Trophoblast cell (in vitro differentiated cells and primary cell): ENCODE data around the gene ZNF324.

Experiments
- DNase-seq, 2 donors: peaks; one replicate each; pipeline ENCODE4 v3.0.0-alpha.2; 2016
- H2AFZ ChIP-seq: 2 replicates; pipeline ENCODE4 v1.6.1; 2013; ENCODE audit warnings: low read length, moderate library complexity, mild to moderate bottlenecking; ENCODE audit not compliant: insufficient read depth, poor library complexity
- H2AK5ac ChIP-seq: 2 replicates; pipeline ENCODE4 v1.6.1; 2013; ENCODE audit warnings: mild to moderate bottlenecking, low read length
- H2BK120ac ChIP-seq: 2 replicates; pipeline ENCODE4 v1.6.1; 2013; ENCODE audit warnings: low read length, mild to moderate bottlenecking, moderate library complexity; ENCODE audit not compliant: insufficient read depth, poor library complexity
- H2BK12ac ChIP-seq: 2 replicates; pipeline ENCODE4 v1.6.1; 2013; ENCODE audit warnings: mild to moderate bottlenecking, low read length, moderate library complexity
- H2BK5ac ChIP-seq: 2 replicates; pipeline ENCODE4 v1.6.1; 2013; ENCODE audit warnings: low read length, low read depth, moderate library complexity, mild to moderate bottlenecking; ENCODE audit not compliant: poor library complexity
- H3K14ac ChIP-seq: 2 replicates; pipeline ENCODE4 v1.6.1; 2013; ENCODE audit warnings: mild to moderate bottlenecking, low read length
- H3K18ac ChIP-seq: 2 replicates; pipeline ENCODE4 v1.6.1; 2013; ENCODE audit warnings: mild to moderate bottlenecking, low read length
- H3K23ac ChIP-seq: 2 replicates; pipeline ENCODE4 v1.6.1; 2013; ENCODE audit warnings: low read length
- H3K27ac ChIP-seq: 2 replicates; pipeline ENCODE4 v1.5.1; 2013; ENCODE audit warnings: low read depth, mild to moderate bottlenecking, inconsistent platforms, low read length, moderate library complexity
- H3K27me3 ChIP-seq: 2 replicates; pipeline ENCODE4 v1.6.1; 2013; ENCODE audit warnings: inconsistent platforms, mild to moderate bottlenecking, low read length, moderate library complexity; ENCODE audit not compliant: insufficient read depth
- H3K36me3 ChIP-seq, 2 experiments: 1 replicate in 1 of 2; 2 replicates in 1 of 2; pipeline ENCODE4 v1.6.1; 2013; ENCODE audit warnings: low read length in 2 of 2, mild to moderate bottlenecking in 2 of 2, moderate library complexity in 1 of 2; ENCODE audit not compliant: insufficient read depth in 2 of 2, control insufficient read depth in 1 of 2
- H3K4ac ChIP-seq: 2 replicates; pipeline ENCODE4 v1.6.1; 2013; ENCODE audit warnings: low read depth, mild to moderate bottlenecking, low read length, moderate library complexity
- H3K4me1 ChIP-seq, 2 experiments: 1 replicate in 1 of 2; 2 replicates in 1 of 2; pipeline ENCODE4 v1.6.1; 2013; ENCODE audit warnings: low read length in 2 of 2, mild to moderate bottlenecking in 2 of 2, moderate library complexity in 1 of 2; ENCODE audit not compliant: insufficient read depth in 2 of 2, control insufficient read depth in 1 of 2
- H3K4me2 ChIP-seq: 2 replicates; pipeline ENCODE4 v1.6.1; 2013; ENCODE audit warnings: inconsistent platforms, mild to moderate bottlenecking, low read length, moderate library complexity
- H3K4me3 ChIP-seq: 2 replicates; pipeline ENCODE4 v1.5.1; 2013; ENCODE audit warnings: mild to moderate bottlenecking, low read depth, low read length, inconsistent platforms
- H3K79me1 ChIP-seq: one replicate; pipeline ENCODE4 v1.6.1; 2013; ENCODE audit warnings: low read length
- H3K79me2 ChIP-seq: 2 replicates; pipeline ENCODE4 v1.6.1; 2013; ENCODE audit warnings: low read length, mild to moderate bottlenecking; ENCODE audit not compliant: control insufficient read depth, insufficient read depth, poor library complexity
- H3K9ac ChIP-seq: 2 replicates; pipeline ENCODE4 v1.6.1; 2013; ENCODE audit warnings: mild to moderate bottlenecking, low read length
- H3K9me3 ChIP-seq: 2 replicates; pipeline ENCODE4 v1.6.1; 2013; ENCODE audit warnings: low read depth, mild to moderate bottlenecking, control low read depth, inconsistent platforms, low read length; ENCODE audit not compliant: insufficient read depth
- H4K12ac ChIP-seq: 2 replicates; pipeline ENCODE4 v1.6.1; 2013; ENCODE audit warnings: low read depth, mild to moderate bottlenecking, low read length, moderate library complexity
- H4K8ac ChIP-seq: 2 replicates; pipeline ENCODE4 v1.6.1; 2013; ENCODE audit warnings: low read depth, mild to moderate bottlenecking, low read length, moderate library complexity
- H4K91ac ChIP-seq: one replicate; pipeline ENCODE4 v1.6.1; 2013; ENCODE audit warnings: low read depth, mild to moderate bottlenecking, low read length, moderate library complexity
- WGBS: extraction: QIAGEN DNeasy Blood & Tissue Kit; methylation state at CpG from one replicate; pipeline ENCODE4 v1.1.7; 2013; ENCODE audit warnings: missing lambda C conversion rate; ENCODE audit not compliant: insufficient read length, insufficient coverage; ENCODE audit errors: extremely low coverage; 5-methylcytosine and 5-hydroxymethylcytosine counted together

ZNF324 gene

DNA sequence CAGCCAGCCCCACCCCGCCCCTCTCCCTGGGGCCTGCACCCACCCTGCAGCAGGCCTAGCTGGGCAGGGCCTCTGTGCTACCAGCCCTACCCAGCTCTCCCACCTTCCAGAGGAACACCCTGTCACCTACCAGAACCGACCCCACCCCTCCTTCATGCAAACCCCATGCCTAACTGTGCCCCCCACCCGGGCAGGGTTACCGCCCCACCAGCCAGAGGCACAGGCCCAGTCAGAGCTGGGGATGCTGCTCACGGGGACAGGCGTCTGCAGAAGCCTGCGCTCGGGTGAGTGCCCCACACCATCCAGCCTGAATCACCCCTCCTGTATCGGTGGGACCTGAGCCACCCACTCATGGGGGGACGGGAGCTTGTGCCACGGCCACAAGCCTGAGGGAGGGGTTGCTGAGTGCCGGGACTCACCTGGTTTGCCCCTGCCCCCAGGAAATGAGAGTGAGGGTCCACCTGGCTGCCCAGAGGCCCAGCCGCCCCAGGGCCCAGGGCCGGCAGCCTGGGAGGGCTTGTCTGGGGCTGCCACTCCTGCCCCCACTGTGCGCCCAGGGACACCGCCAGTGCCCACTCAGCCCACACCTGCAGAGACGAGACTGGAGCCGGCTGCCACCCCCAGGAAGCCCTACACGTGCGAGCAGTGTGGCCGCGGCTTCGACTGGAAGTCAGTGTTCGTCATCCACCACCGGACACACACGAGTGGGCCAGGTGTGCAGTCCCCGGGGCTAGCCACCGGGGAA is 13.0 kb downstream of the ZNF324 start:
- Histone ChIP-seq H3K27me3 (no peaks in the 10 kb centered on the region), H3K79me1 (peaks cover 11% of the 10 kb centered on the region)
- WGBS, result no CpG with 5 or more reads among the region's 28 CpGs

DNA sequence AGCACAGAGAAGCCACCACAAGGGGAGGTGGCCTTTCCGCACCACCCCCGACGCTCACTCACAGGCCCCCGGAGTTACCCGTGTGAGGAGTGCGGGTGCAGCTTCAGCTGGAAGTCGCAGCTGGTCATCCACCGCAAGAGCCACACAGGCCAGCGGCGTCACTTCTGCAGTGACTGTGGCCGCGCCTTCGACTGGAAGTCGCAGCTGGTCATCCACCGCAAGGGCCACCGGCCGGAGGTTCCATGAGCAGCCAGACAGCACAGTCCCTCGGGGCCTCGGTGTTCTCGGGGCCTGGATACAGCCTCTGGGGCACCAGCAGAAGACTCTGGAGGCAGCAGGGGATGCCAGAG is 13.6 kb downstream of the ZNF324 start:
- Histone ChIP-seq H2BK5ac (no peak overlapping the region), H3K27me3 (no peaks in the 10 kb centered on the region), H2BK120ac (no peak overlapping the region), H3K27ac (no peak overlapping the region), H2AFZ (no peak overlapping the region), H2BK12ac (no peak overlapping the region), H3K4ac (no peak overlapping the region), H4K8ac (no peak overlapping the region), H3K79me1 (peaks cover 9% of the 10 kb centered on the region), H3K9ac (no peak overlapping the region), H3K36me3 (peaks cover 13 to 15% of the 10 kb centered on the region in 2 experiments), H3K4me2 (no peak overlapping the region), H3K4me3 (no peak overlapping the region), H3K14ac (no peak overlapping the region), H2AK5ac (no peak overlapping the region), H4K12ac (no peak overlapping the region), H3K79me2 (peaks cover 3% of the 10 kb centered on the region), H4K91ac (no peak overlapping the region), H3K23ac (no peak overlapping the region), H3K4me1 (peaks cover 5 to 7% of the 10 kb centered on the region in 2 experiments), H3K18ac (no peak overlapping the region), H3K9me3 (no peaks in the 10 kb centered on the region)
- no peak for DNase-seq
- no CpG with 5 or more reads among the region's 20 CpGs for WGBS

More for the DNA sequence above, 13.0 kb downstream of the ZNF324 start:
- H4K8ac ChIP-seq, result no peak overlapping the region
- H3K4me2 ChIP-seq, result no peak overlapping the region
- no peak overlapping the region for H3K27ac ChIP-seq
- H4K12ac ChIP-seq, result no peak overlapping the region
- peaks cover 13 to 15% of the 10 kb centered on the region in 2 experiments for H3K36me3 ChIP-seq
- H2BK5ac ChIP-seq, result no peak overlapping the region
- no peak overlapping the region for H3K18ac ChIP-seq
- no peak for DNase-seq
- H2BK12ac ChIP-seq, result no peak overlapping the region
- H3K4ac ChIP-seq, result no peak overlapping the region
- no peak overlapping the region for H3K9ac ChIP-seq
- H2AFZ ChIP-seq, result no peak overlapping the region
- no peak overlapping the region for H3K14ac ChIP-seq
- H2BK120ac ChIP-seq, result no peak overlapping the region
- H3K23ac ChIP-seq, result no peak overlapping the region
- H3K9me3 ChIP-seq, result no peaks in the 10 kb centered on the region
- no peak overlapping the region for H4K91ac ChIP-seq
- H2AK5ac ChIP-seq, result no peak overlapping the region
- H3K4me1 ChIP-seq, result peaks cover 7 to 12% of the 10 kb centered on the region in 2 experiments
- H3K4me3 ChIP-seq, result no peak overlapping the region
- H3K79me2 ChIP-seq, result peaks cover 3% of the 10 kb centered on the region

DNA sequence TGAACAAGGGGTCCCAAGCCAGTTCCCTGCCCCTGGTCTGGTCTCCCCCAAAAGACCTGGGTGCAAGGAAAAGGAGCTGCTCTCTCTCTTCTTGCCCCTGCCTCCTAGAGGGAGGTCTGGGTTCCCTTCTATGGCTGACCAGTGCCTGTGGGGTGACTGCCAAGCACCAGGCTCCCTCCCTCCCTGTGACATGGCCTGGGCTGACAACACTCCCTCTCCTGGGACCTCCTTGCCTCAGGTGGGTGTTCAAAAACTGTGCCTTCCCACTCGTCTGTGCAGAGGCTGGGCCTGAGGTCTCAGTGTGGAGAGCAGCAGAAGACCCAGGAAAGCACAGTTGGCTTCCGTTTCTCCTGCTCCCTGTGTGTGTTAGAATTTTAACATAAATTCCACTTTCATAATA is 14.0 kb downstream of the ZNF324 start:
- H2AK5ac ChIP-seq, result no peak overlapping the region
- H3K4me2 ChIP-seq, result no peak overlapping the region
- H3K4me1 ChIP-seq, result peaks cover 5 to 7% of the 10 kb centered on the region in 2 experiments
- H2BK120ac ChIP-seq, result no peak overlapping the region
- H3K4me3 ChIP-seq, result no peak overlapping the region
- H4K8ac ChIP-seq, result no peak overlapping the region
- no peak overlapping the region for H2BK5ac ChIP-seq
- WGBS, result no CpG with 5 or more reads among the region's 2 CpGs
- no peak overlapping the region for H4K91ac ChIP-seq
- H3K27ac ChIP-seq, result no peak overlapping the region
- peaks cover 3% of the 10 kb centered on the region for H3K79me2 ChIP-seq
- no peaks in the 10 kb centered on the region for H3K27me3 ChIP-seq
- no peaks in the 10 kb centered on the region for H3K9me3 ChIP-seq
- H3K23ac ChIP-seq, result no peak overlapping the region
- no peak overlapping the region for H4K12ac ChIP-seq
- H2AFZ ChIP-seq, result no peak overlapping the region
- no peak overlapping the region for H3K14ac ChIP-seq
- peaks cover 13 to 15% of the 10 kb centered on the region in 2 experiments for H3K36me3 ChIP-seq
- no peak overlapping the region for H2BK12ac ChIP-seq
- H3K4ac ChIP-seq, result no peak overlapping the region
- H3K9ac ChIP-seq, result no peak overlapping the region
- peaks cover 7% of the 10 kb centered on the region for H3K79me1 ChIP-seq
- DNase-seq, result no peak
- H3K18ac ChIP-seq, result no peak overlapping the region

DNA sequence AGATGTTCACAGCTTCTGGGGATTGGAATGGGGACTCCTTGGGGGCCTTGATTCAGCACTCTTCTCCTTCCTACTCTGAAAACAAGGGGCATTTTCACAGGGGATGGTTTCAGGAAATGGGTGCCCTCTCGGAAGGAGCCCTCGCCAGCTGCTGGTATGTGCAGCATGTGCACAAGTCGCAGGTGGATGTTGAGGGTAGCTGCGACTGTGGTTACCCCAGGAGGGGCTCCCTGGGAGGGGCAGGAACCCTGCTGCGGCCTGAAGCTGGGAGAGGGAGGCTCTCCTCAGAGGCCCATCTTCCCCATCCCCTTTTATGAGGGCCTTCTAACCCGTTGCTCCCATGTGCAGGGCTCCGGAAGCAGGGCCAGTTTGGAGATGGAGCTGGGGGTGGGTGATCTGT is 15.5 kb downstream of the ZNF324 start:
- H4K12ac ChIP-seq, result no peak overlapping the region
- H2BK5ac ChIP-seq, result no peak overlapping the region
- H2AK5ac ChIP-seq, result no peak overlapping the region
- H4K91ac ChIP-seq, result no peak overlapping the region
- no peak overlapping the region for H2BK12ac ChIP-seq
- H3K4me2 ChIP-seq, result no peak overlapping the region
- no peak for DNase-seq
- H2AFZ ChIP-seq, result no peak overlapping the region
- H3K9ac ChIP-seq, result no peak overlapping the region
- no peak overlapping the region for H3K4me3 ChIP-seq
- H3K9me3 ChIP-seq, result no peaks in the 10 kb centered on the region
- no CpG with 5 or more reads among the region's 7 CpGs for WGBS
- H3K23ac ChIP-seq, result no peak overlapping the region
- H3K79me1 ChIP-seq, result no peaks in the 10 kb centered on the region
- no peaks in the 10 kb centered on the region for H3K79me2 ChIP-seq
- H3K4me1 ChIP-seq, result no peaks in the 10 kb centered on the region
- no peak overlapping the region for H2BK120ac ChIP-seq
- no peak overlapping the region for H4K8ac ChIP-seq
- H3K14ac ChIP-seq, result no peak overlapping the region
- no peaks in the 10 kb centered on the region for H3K27me3 ChIP-seq
- H3K4ac ChIP-seq, result no peak overlapping the region
- no peak overlapping the region for H3K27ac ChIP-seq
- peaks cover 13 to 15% of the 10 kb centered on the region in 2 experiments for H3K36me3 ChIP-seq
- H3K18ac ChIP-seq, result no peak overlapping the region
